Cerebellar nuclear complex (tissue), 1 donor: ENCODE data around the gene ASTN2.
"Not testable (repeated sequence)": the region's sequence is repeated elsewhere in the genome, so short reads cannot be mapped to it uniquely, and the experiment has no call there.

Experiments
- DNase-seq, 2 experiments: peaks; one replicate each; lab custom pipeline; 2025; lab: John Stamatoyannopoulos, UW

Gene ASTN2

GRCh38 chr9:116461632-116462031 lies 953.2 kb downstream of the ASTN2 start:
- DNase-seq, result no peak

GRCh38 chr9:116460026-116460425 lies 954.8 kb downstream of the ASTN2 start:
- DNase-seq, result no peak

GRCh38 chr9:116459576-116459975 lies 955.3 kb downstream of the ASTN2 start:
- DNase-seq, result no peak

DNA sequence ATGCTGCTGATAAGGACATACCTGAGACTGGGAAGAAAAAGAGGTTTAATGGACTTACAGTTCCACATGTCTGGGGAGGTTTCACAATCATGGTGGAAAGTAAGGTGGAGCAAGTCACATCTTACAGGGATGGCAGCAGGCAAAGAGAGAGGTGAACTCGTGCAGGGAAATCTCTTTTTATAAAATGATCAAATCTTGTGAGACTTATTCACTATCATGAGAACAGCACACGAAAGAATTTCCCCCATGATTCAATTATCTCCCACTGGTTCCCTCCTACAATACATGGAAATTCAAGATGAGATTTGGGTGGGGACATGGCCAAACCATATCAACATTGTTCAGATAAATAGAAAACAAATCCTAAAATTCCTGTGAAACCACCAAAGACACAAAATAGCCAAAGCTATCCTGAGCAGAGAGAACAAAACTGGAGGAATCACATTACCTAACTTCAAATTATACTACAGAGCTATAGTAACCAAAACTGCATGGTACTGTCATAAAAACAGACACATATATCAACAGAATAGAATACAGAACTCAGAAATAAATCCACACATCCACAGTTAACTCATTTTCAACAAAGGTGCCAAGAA lies 958.3 kb downstream of the ASTN2 start:
- DNase-seq, result no peak

GRCh38 chr9:116454539-116454938 lies 960.3 kb downstream of the ASTN2 start:
- not testable (repeated sequence) for DNase-seq

GRCh38 chr9:116453785-116454184 lies 961.1 kb downstream of the ASTN2 start:
- DNase-seq, result no peak

- DNase-seq, result no peak
These were observed 962.2 kb downstream of the ASTN2 start for GRCh38 chr9:116452634-116453033.

DNA sequence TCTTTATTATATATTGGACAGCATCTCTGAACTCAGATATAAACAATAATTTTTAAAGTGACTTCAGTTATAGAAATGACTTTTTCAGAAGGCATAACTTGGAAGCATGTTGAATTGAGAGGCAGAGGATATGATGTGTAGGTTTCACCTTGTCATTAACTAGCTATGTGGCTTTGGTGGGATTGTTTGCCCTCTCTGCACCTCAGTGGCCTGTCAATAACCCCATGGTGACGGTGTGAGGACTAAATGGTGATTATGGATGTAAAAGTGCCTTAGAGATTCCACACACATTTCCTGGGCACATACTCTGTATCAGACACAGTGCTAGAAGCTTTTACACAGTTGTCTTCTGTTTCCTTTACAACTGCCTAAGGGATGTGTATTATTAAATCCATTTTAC lies 962.6 kb downstream of the ASTN2 start:
- DNase-seq, result no peak

DNA sequence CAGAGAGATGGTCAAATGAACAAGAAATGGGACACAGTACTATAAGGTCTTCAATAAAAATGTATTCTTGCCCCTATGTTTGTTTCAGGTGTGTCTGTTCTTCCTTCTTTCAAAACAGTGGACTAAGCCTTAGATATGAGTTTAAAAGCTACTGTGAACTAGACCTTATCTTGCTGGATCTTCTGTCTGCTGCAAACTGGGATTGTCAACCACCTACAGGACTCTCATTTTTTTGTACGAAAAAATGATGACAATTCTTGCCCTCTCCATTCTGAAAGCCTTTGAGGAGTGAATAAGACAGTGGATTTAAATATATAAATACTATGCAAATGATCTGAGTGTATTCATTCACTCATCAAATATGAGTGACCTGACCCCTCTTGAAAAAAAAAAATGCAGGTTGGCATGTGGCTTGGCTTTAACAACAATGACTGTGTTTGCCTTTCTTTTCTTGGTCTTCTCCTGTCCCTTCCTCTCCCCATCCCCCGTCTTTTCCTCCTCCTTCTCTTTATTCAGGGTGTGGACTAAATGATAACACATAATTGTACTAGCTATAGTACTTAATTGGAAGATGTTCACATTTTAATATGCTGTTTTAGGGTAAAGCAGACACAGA lies 963.2 kb downstream of the ASTN2 start:
- DNase-seq, result no peak

DNA sequence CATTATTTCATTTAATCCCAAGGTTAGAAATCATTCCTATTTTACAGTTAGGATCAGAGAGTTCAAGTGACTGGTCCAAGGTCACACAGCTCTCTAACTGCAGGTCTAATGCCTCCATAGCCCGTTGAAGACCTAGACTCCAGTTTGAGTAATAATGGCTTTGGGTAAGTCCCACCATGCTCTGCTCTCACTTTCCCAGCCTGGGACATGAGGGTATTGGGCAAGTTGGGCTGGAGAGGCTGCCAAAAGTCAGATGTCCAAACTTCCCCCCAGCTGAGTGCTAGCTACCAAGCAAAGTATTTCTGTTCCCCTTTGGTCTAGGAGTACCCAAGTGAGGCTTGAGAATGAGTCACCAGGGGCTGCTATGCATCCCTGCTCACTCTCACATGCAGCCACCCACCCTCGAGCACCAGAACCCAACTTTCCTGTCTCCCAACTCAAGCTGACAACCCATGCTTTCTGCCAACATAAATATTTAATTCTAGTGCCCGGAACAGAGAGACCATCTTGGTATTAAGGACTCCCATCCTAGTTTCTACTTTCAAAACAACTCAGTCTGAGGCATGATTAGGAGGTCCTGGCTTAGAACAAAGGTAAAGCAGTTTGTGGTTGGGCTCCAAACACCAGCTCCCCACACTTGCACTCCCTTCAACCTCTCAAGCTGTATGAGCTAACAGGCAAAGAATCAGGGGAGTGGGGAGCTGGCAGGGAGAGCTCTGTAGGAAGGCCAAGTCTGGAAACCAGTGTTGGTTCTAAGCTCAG lies 964.3 kb downstream of the ASTN2 start:
- no peak for DNase-seq

DNA sequence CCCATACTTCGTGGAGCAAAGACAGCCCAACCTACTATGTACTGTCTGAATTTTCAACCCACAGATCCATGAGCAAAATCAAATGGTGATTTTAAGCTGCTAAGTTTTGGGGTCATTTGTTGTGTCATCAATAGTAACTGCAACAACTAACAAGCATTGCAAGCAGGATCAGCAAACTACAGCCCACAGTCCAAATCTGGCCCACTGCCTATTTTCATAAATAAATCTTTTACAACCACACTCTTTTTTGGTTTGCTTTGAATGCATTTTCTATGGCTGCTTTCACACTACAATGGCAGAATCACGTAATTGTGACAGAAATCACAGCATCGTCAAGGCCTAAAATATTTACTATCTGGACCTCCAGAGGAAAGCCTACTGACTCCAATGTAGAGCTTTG lies 964.9 kb downstream of the ASTN2 start:
- no peak for DNase-seq

GRCh38 chr9:116448431-116448830 lies 966.4 kb downstream of the ASTN2 start:
- DNase-seq, result no peak

DNA sequence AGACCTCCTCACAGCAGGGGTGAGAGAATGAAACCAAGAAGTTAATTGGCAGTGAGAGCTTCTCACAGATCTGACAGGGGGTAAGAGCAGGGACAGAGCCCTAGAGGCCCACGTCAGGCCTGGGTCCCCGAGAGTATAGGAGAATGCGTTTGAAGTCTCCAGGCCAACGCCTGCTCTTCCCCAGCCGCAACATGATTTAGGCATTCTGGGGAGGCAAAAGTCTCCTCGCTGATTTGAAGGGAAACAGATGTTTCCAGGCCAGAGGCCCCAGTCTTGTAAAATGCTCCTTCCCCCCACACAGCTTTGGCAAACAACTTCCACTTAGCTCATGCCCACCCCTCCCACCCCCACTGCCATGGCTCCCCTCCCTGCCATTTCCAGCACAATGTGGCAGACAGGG lies 966.9 kb downstream of the ASTN2 start:
- DNase-seq, result no peak

GRCh38 chr9:116442528-116442927 lies 972.3 kb downstream of the ASTN2 start:
- DNase-seq, result no peak

- DNase-seq, result no peak
These were observed 977.2 kb downstream of the ASTN2 start for GRCh38 chr9:116437411-116438370.

- no peak for DNase-seq
These were observed 978.7 kb downstream of the ASTN2 start for GRCh38 chr9:116436121-116436520.

- no peak for DNase-seq
These were observed 979.2 kb downstream of the ASTN2 start for GRCh38 chr9:116435706-116436105.

GRCh38 chr9:116434314-116434713 lies 980.5 kb downstream of the ASTN2 start:
- no peak for DNase-seq

DNA sequence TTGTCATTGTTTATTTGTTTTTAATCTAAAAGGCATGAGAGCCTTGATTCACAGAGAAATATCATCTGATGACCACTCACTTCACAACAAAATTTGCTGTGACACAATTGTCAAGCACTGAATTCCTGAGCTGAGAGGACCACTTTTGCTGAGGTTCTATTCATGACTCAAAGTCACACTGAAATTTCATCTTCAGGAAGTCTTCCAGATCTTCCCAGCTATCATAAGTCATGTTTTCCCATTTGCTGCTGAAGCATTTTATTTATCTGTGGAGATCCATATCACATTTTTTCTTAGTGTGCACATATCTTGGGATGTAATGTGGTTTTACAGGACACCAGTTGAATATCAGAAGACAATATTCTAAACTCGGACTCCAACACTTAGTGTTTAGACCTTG lies 982.8 kb downstream of the ASTN2 start:
- no peak for DNase-seq

DNA sequence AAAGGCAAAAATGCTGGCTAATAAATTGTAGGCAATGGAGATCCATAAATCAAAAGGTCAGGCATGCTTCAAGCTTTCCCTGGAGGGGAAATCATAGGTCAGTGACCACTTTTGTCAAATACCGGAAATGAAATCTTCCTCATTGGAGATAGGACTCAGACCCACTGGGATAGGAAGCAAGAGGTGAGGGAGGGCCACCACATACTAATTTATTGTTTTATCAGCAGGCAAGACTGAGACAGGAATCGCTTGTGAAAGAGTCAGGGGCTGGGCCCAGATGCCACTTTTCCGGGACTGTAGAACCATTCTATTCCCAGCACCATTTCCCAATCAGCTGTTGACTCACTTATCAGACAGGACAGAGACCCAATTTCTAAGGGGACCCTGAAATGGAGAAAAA lies 984.0 kb downstream of the ASTN2 start:
- no peak for DNase-seq

GRCh38 chr9:116425244-116425643 lies 989.6 kb downstream of the ASTN2 start:
- no peak for DNase-seq

DNA sequence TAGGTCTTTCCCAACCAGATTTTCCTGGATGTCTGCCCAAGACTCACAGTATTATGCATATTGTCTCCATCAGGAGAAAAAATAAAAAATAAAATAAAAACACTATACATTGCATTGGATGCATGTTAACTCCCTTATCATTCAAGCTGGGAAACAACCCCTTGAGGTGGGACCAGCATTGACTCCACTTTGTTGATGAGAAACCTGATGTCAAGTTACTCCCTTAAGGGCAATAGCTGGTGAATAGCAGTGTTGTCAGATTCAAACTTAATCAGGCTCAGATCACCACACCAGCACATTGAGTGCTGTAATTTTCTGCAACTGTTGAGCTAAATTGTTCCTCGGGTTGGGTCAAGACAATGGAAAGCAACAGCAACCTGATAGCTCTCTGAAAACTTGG lies 991.7 kb downstream of the ASTN2 start:
- DNase-seq, result no peak
